Right cardiac atrium (tissue), 5 donors: ENCODE results near the gene MARS1. TPM values are rescaled to one million over a fixed set of nuclear protein-coding genes. Genes with fewer than 3 reads are reported as not detected.
A peak's percentile ranks its signal among the peaks of the same experiment; 100 is the strongest.

ENCODE experiments used
- ATAC-seq, 2 donors: fragments of 200-7000 bp; cut with Tn5 transposase; one replicate each; pipeline versions ENCODE4 v1.8.0 to v1.9.1; 2020; ENCODE audit warnings: moderate library complexity in 2 of 2, mild to moderate bottlenecking in 1 of 2
- DNase-seq, 3 donors: peaks; one replicate each; pipeline ENCODE4 v3.0.0-alpha.2; 2020
- H3K27ac ChIP-seq: one replicate; pipeline ENCODE4 v1.5.1; 2013; ENCODE audit warnings: mild to moderate bottlenecking, low read length, control low read depth, moderate library complexity
- H3K27me3 ChIP-seq: one replicate; pipeline ENCODE4 v1.6.1; 2013; ENCODE audit not compliant: control insufficient read depth, insufficient read depth
- H3K4me1 ChIP-seq: one replicate; pipeline ENCODE4 v1.6.1; 2013; ENCODE audit warnings: low read length; ENCODE audit not compliant: control insufficient read depth, insufficient read depth
- H3K4me3 ChIP-seq: one replicate; pipeline ENCODE4 v1.5.1; 2013; ENCODE audit warnings: low read length, control low read depth
- H3K9me3 ChIP-seq: one replicate; pipeline ENCODE4 v1.6.1; 2013; ENCODE audit warnings: low read length; ENCODE audit not compliant: control insufficient read depth
- WGBS: extraction: QIAGEN DNeasy Blood & Tissue Kit; methylation state at CpG from one replicate; pipeline ENCODE4 v1.1.7; 2013; 5-methylcytosine and 5-hydroxymethylcytosine counted together
- intact Hi-C, 4 donors: fragments of 100-400 bp; cut with DNase I; formaldehyde crosslinking; loops; one replicate each; pipeline versions ENCODE4 v1.11.0 to v1.14.0; 2022 to 2023
- polyA plus RNA-seq: library from polyadenylated mRNA; stranded (reverse); fragments of 200-250 nt; gene quantifications from one replicate; pipeline ENCODE4 v1.2.3, GENCODE V29; 2013
- total RNA-seq, 4 donors: library from RNA; stranded (reverse); fragmentation: NEBNext Ultra II Directional; extraction: Animal tissue kit (Norgen Biotek cat#: 25700); gene quantifications; one replicate each; pipeline ENCODE4 v1.2.1, GENCODE V29; 2021
- donor health status: healthy with polysubstance abuse.
- donor health status: DM: no; HTN: yes; CAD: no.
- donor health status: DM: no; HTN: no; CAD: no.
- donor health status: DM: no; HTN: yes; CAD: no; lungs with severe emphysema.
- donor health status: DM: yes; HTN: yes; CAD: no.

The MARS1 gene
- total and polyA plus RNA-seq, 5 donors: 54.9 to 89.8 (median 70.0) TPM

- H3K27ac ChIP-seq: no peak overlapping the region
- WGBS: 46% methylated on average over 3 of the region's 3 CpGs
- H3K27me3 ChIP-seq: no peaks in the 10 kb centered on the region
- H3K4me3 ChIP-seq: no peak overlapping the region
- ATAC-seq (no peak), DNase-seq (no peak)
- no peaks in the 10 kb centered on the region for H3K9me3 ChIP-seq
- intact Hi-C loops: no loop called here
- H3K4me1 ChIP-seq: no peaks in the 10 kb centered on the region
Measured at GRCh38 chr12:57473392-57473791, 14.5 kb upstream of the MARS1 start.

DNA sequence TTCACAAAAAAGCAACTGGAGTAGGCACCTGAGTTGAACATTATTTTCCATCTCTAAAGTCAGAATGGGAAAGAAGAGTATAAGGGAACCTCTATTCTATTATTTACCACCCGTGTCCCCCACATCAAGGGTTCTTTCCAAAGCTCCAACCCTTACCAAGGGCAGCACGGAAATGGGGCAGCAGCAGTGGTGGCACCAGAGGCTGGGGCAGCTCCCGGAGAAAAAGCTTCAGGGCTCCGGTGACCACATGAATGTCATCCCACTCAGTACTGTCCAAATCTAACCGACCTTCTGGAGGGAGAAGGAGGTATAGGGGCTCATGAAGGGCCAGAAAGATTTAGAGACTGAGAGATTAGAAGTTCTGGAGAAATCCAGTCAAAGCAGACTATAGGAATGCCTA lies 14.0 kb upstream of the MARS1 start:
- Histone ChIP-seq H3K27me3 (no peaks in the 10 kb centered on the region), H3K4me3 (no peak overlapping the region), H3K27ac (no peak overlapping the region), H3K4me1 (no peaks in the 10 kb centered on the region), H3K9me3 (no peaks in the 10 kb centered on the region)
- 88% methylated on average over 5 of the region's 5 CpGs for WGBS
- DNase-seq: no peak
- no peak for ATAC-seq
- intact Hi-C loops: no loop called here

GRCh38 chr12:57474430-57474829 lies 13.4 kb upstream of the MARS1 start:
- 65% methylated on average over 8 of the region's 8 CpGs for WGBS
- ATAC-seq (no peak), DNase-seq (peak in 1 of 3 donors; percentile 38)
- H3K27ac ChIP-seq: no peak overlapping the region
- no peaks in the 10 kb centered on the region for H3K9me3 ChIP-seq
- intact Hi-C loops: no loop called here
- no peaks in the 10 kb centered on the region for H3K4me1 ChIP-seq
- H3K4me3 ChIP-seq: no peak overlapping the region
- no peaks in the 10 kb centered on the region for H3K27me3 ChIP-seq

DNA sequence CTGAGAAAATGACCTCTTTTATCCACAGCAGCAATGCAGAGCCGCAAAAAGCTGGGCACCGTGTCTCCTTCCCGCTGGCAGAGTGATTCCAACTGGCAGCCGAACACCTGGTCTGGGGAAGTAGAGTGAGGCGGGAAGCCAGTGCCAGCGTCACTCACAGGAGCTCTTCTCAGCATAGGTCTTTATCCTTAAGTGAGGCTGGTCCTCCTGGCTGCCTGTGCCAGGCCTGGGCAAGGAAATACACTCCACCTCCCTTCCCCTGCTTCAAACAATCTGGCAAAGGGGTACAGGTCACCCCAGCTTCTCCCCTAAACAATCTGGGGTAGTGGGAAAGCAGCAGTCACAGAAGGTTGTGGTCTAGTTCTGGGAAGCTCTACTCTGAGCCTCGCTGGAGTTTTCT lies 13.0 kb upstream of the MARS1 start:
- ATAC-seq (no peak), DNase-seq (peak in 1 of 3 donors; percentile 36)
- Histone ChIP-seq H3K4me3 (no peak overlapping the region), H3K27me3 (no peaks in the 10 kb centered on the region), H3K9me3 (no peaks in the 10 kb centered on the region), H3K27ac (no peak overlapping the region), H3K4me1 (no peaks in the 10 kb centered on the region)
- 64% methylated on average over 7 of the region's 7 CpGs for WGBS
- intact Hi-C loops: no loop called here

- H3K27ac ChIP-seq: no peak overlapping the region
- H3K9me3 ChIP-seq: no peaks in the 10 kb centered on the region
- 7% methylated on average over 84 of the region's 84 CpGs for WGBS
- no peaks in the 10 kb centered on the region for H3K4me1 ChIP-seq
- intact Hi-C loops: no loop called here
- ATAC-seq (peak; percentile 32 to 44), DNase-seq (peak in 2 of 3 donors; percentile 70 to 71)
- peak overlapping the region; percentile 26 for H3K4me3 ChIP-seq
- H3K27me3 ChIP-seq: no peaks in the 10 kb centered on the region
Measured at GRCh38 chr12:57475271-57476161, 12.4 kb upstream of the MARS1 start.

DNA sequence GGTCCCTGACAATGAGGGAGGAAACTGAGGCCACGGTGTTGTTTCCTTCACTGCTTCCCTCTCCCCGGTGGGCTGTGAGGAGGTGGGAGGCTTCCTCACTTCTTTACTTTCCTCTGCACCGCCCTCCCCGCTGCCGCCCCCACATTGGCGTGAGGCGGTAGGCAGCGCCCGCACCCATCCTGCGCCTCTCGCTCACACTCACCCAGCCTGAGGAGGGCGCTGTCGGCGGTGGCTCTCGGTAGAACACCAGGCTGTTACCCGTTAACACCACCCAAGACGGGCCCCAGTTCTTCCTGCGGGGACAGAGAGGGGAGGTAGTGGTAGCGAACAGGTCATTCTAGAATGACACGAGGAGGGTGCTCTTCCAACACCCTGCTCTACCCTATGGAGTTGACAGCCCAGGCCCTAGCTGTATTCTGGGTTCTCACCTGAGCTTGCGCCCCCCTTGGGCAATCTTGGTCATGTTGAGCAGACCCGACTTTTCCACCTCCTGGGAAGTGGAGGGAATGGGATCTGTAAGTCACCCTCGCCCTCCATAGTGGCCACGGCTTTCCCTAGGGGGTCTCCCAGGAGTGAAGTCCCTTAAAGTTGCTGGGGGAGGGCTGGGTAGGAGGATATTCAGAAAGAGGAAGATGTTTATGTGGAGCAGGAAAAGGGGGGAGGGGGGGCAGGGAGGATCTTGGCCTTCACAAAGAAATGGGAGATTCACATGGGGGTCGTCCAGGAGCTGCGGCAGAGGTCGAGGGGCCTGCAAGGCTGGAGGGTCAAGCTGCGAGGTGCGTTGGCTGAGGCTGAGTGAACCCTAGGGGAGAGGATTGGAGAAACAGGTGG lies 11.5 kb upstream of the MARS1 start:
- no peak overlapping the region for H3K27ac ChIP-seq
- intact Hi-C loops: no loop called here
- DNase-seq: peak in 2 of 3 donors; percentile 71 to 73
- 19% methylated on average over 29 of the region's 29 CpGs for WGBS
- H3K4me1 ChIP-seq: no peaks in the 10 kb centered on the region
- no peaks in the 10 kb centered on the region for H3K9me3 ChIP-seq
- H3K27me3 ChIP-seq: no peaks in the 10 kb centered on the region
- peak overlapping the region; percentile 26 for H3K4me3 ChIP-seq
- peak; percentile 2 to 5 for ATAC-seq

DNA sequence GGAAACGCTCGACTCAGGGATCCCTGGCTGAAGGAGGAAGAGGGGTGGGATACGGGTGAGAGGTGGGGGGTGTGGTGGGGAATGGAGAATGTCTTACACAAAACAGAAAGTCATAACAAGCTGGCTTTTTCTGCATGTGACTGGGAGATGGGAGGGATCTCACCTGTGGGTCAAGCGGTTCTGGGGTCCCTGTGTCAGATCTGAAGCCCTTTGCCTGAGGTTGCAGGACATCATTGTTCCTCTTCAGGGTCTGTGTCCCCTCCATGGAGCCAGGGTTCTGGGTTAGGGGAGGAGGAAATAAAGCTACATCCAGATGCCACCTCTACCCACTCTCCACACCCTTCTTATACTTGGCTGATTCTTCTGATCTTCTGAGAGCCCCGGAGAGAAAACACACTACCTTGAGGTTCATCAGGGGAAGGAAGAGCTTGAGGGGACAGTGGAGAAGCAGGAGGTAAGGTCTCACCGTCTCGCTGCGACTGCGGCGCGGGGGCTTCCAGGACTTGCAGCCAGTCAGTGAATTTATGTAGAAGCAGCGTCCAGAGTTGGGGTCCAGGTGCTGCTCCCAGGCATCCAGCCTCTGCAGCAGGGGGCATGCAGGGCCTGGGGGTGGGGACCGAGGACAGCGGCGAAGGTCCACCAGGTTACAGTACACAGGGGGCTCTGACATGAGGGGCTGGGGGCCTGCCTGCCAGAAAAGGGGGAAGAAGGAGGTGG lies 10.7 kb upstream of the MARS1 start:
- 72% methylated on average over 15 of the region's 15 CpGs for WGBS
- intact Hi-C loops: no loop called here

DNA sequence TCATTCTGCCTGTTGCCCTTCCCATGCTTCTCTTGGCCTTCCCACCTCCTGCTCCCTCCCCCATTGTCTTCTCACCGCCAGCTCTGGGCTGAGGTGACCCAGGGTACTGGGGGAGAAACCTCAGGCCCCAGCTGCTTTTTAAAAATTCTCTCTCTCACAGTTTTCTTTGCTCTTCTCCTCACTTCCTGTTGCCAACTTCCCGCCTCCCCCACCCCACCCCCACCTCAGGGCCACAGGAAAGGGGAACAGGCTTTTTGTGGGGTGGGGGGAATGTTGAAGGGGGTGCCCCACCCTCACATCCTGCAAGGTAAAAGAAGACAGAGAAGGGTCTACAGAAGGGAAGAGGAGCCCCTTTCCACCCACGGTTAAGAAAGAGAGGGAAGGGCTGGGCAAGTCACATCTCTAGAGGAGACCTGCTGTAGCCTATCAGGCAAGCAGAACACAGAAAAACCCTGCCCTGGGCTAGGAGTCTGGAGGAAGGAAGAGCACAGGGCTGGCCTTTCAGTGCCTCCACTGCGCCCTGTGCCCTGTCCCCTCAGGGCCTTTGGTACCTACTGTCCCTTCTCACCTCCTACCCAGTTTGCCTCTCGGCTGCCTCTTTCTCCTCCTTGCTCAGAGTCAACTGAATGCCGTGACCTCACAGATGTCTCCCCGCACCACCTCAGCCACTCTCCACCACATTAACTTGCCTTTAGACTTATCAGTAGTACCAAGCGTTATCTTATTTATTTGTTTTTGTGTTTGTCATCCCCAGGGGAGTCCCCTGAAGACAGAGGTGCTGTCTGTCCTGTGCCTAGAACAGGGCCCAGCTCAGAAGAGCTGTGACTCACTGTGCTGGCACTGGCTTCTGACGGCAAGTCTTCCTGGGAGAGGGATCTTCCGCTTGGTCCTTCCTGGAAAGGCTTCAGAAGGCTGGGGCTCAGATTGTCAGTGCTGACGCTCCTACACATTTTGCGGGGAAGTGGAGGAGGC lies 9.9 kb upstream of the MARS1 start:
- no peaks in the 10 kb centered on the region for H3K9me3 ChIP-seq
- intact Hi-C loops: no loop called here
- ATAC-seq (peak; percentile 24), DNase-seq (peak in 1 of 3 donors; percentile 51)
- no peaks in the 10 kb centered on the region for H3K4me1 ChIP-seq
- H3K27me3 ChIP-seq: no peaks in the 10 kb centered on the region
- H3K4me3 ChIP-seq: peak overlapping the region; percentile 6
- peak overlapping the region; percentile 39 for H3K27ac ChIP-seq
- 57% methylated on average over 12 of the region's 12 CpGs for WGBS

More for the DNA sequence above, 10.7 kb upstream of the MARS1 start:
- ATAC-seq: no peak
- H3K4me1 ChIP-seq: no peaks in the 10 kb centered on the region
- no peaks in the 10 kb centered on the region for H3K27me3 ChIP-seq
- H3K27ac ChIP-seq: no peak overlapping the region
- peak in 1 of 3 donors; percentile 45 for DNase-seq
- peak overlapping the region; percentile 6 for H3K4me3 ChIP-seq
- H3K9me3 ChIP-seq: no peaks in the 10 kb centered on the region

DNA sequence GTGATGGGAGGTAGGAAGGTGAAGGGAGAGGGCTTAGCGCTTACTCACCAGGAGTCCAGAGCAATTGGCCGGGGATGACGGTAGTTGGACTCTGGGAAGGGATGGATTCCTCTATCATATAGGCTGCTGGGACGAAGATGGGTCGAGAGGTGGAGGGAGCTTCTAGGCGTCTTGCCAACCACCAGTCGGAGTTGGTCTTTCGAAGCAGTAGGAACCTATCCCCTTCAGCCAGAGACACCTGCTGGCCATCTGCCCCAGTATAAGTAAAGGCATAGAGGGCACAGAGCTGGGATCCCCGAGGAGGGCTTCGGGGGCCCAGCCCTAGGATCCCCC lies 8.9 kb upstream of the MARS1 start:
- whole genome bisulfite sequencing: 83% methylated on average over 10 of the region's 10 CpGs
- no peak overlapping the region for H3K27ac ChIP-seq
- no peaks in the 10 kb centered on the region for H3K27me3 ChIP-seq
- no peaks in the 10 kb centered on the region for H3K9me3 ChIP-seq
- intact Hi-C loops: no loop called here
- ATAC-seq (no peak), DNase-seq (peak in 1 of 3 donors; percentile 39)
- no peaks in the 10 kb centered on the region for H3K4me1 ChIP-seq
- H3K4me3 ChIP-seq: no peak overlapping the region
